ENCODE data around the gene FUBP3. TPM values are rescaled to one million over a fixed set of nuclear protein-coding genes. Genes with fewer than 3 reads are reported as not detected.

FUBP3 gene
- total and polyA plus RNA-seq, 2 experiments from 2014 or later: 42.5 to 74.8 TPM

- H3K36me3 ChIP-seq (ENCODE audit: insufficient read depth): no peaks in the 10 kb centered on the region
- peak overlapping the region; percentile 90 for H3K4me2 ChIP-seq
- Mint-ChIP-seq H3K4me1 (peaks cover 14% of the 10 kb centered on the region; the same call in 2 of the 3 replicates), H3K27me3 (ENCODE audit: insufficient read depth, low read depth, poor library complexity) (peaks cover 95% of the 10 kb centered on the region), H3K9me3 (peaks cover 16% of the 10 kb centered on the region), H3K4me3 (peak overlapping the region; percentile 68), H3K36me3 (ENCODE audit: low read depth) (peaks cover 6% of the 10 kb centered on the region; the same call in 2 of the 3 replicates), H3K27ac (no peak overlapping the region)
- TF ChIP-seq ZNF462 (CRISPR knock-in tag; IDR thresholded peaks at IDR 0.05): no peak
- TF ChIP-seq EZH2phosphoT487 (IDR thresholded peaks at IDR 0.05; ENCODE audit: unreplicated experiment): peak; percentile 87
- TF ChIP-seq ZNF114 (CRISPR knock-in tag; IDR thresholded peaks at IDR 0.05): no peak
- no peak for TF ChIP-seq ZNF331 (CRISPR knock-in tag; IDR thresholded peaks at IDR 0.05; ENCODE audit: low read depth)
- peak; percentile 97 for TF ChIP-seq EZH2 (IDR thresholded peaks at IDR 0.05; ENCODE audit: low read depth, unreplicated experiment)
- H3K79me2 ChIP-seq (replicated peaks; ENCODE audit: insufficient read depth): no peaks in the 10 kb centered on the region
- H3K27ac ChIP-seq (ENCODE audit: low read depth): no peak overlapping the region
- no peaks in the 10 kb centered on the region for H3K9me2 ChIP-seq (ENCODE audit: insufficient read depth)
- peak; percentile 7 for ATAC-seq
- DNase-seq (ENCODE audit: low spot score): peak; percentile 87
- H2AFZ ChIP-seq: peak overlapping the region; percentile 96
- peaks cover 100% of the 10 kb centered on the region for H3K27me3 ChIP-seq (ENCODE audit: insufficient read depth)
- H3F3A ChIP-seq (replicated peaks; ENCODE audit: low read depth): 0 out of 2 replicates have a peak, but pooled peaks cover 3% of the 10 kb centered on the region
- no peaks in the 10 kb centered on the region for H4K20me1 ChIP-seq (replicated peaks; ENCODE audit: insufficient read depth)
- peaks cover 20% of the 10 kb centered on the region for H3K4me1 ChIP-seq (ENCODE audit: insufficient read depth)
- H3K4me3 ChIP-seq: peak overlapping the region; percentile 67
These were observed 81.5 kb downstream of the FUBP3 start for GRCh38 chr9:130660683-130661450.
